ENCODE results near the gene PCNX1. TPM values are rescaled to one million over a fixed set of nuclear protein-coding genes. Genes with fewer than 3 reads are reported as not detected.
"Not testable (repeated sequence)": the region's sequence is repeated elsewhere in the genome, so short reads cannot be mapped to it uniquely, and the experiment has no call there.

The PCNX1 gene
- 5.6 TPM for polyA plus RNA-seq

DNA sequence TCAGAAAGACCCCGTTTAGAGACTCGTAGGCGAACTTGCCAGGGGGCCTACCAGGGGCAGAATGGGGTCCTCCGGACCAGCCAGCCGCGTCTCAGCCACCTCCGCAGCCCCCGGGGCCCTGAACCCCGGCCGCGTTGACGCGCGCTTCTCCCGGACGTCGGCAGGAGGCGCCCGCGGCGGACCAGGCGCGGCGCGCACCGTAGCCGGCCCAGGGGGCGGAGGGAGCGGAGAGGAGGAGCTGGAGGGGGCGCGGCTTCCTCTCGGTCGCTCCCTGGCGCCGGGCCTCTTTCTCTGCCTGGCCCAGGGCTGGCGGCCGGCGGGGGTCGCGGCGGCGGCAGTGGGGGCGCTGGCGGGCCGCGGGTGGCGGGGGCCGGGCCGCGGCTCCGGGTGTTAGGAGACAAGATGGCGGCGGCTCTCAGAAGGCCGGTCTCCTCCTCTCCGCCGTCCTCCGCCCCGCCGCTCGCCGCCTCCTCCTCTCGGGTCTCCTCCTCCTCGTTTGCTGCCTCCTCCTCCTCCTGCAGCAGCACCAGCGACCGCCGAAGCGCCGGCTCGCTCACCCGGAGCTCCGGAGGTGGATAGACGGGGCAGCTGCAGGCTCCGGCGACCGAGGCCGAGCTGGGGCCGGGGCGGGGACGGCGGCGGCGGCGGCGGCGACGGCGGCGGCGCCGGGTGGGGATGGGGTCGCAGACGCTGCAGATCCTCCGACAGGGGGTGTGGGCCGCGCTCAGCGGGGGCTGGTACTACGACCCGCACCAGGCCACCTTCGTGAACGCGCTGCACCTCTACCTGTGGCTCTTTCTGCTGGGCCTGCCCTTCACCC is at the start of gene PCNX1:
TSS of gene PCNX1 (plus strand) at position 284 of the 820 bp plus-strand sequence. CDS start at position 676, 392 bp downstream.
- Mint-ChIP-seq H3K9me3 (no peaks in the 10 kb centered on the region), H3K4me1 (peaks cover 30 to 33% (median 32%) of the 10 kb centered on the region in 3 donors), H3K27me3 (no peaks in the 10 kb centered on the region), H3K4me3 (peak within 1 kb of the TSS; percentile 86 to 92 (median 92)), H3K27ac (peak within 1 kb of the TSS; percentile 89 to 97 (median 94)), H3K36me3 (peaks cover 2% of the 10 kb centered on the region)

DNA sequence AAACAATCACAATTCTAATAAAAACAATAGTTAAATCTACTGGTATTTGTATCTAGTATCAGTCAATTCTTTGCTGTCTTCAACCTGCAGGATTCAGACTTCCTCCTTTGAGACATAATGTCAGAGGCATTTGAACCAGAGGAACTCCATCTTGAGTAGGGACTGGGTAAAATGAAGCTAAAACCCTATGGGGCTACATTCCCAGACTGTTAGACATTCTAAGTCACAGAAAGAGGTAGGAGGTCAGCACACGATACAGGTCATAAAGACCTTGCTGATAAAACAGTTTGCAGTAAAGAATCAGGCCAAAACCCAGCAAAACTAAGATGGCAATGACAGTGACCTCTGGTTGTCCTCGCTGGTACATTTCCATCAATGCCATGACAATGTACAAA is 49.8 kb upstream of the PCNX1 start:
- H3K27me3 Mint-ChIP-seq: no peaks in the 10 kb centered on the region
- peaks cover 2% of the 10 kb centered on the region for H3K36me3 Mint-ChIP-seq
- peaks cover 0 to 1% (median 0%) of the 10 kb centered on the region in 3 donors for H3K9me3 Mint-ChIP-seq
- H3K4me1 Mint-ChIP-seq: no peaks in the 10 kb centered on the region
- H3K27ac Mint-ChIP-seq: no peak overlapping the region
- H3K4me3 Mint-ChIP-seq: no peak overlapping the region

DNA sequence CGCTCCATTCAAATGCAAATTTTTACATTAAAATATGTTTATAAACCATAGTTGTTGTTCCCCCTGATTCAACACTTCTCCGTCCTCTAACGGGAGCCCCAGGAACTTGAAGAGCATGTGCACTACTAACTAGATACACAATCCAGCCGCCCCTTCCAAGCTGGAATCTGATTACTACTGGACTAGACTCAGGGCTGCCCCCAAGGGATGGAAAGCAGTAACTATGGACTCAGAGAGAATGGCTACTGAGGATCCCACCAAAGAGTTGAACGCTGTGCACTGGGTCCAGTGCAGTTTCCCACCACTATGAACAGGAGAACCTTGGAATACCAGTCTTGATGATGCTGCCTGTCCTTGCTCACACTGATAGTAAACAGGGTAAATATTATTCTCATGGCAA is 48.6 kb upstream of the PCNX1 start:
- no peaks in the 10 kb centered on the region for H3K27me3 Mint-ChIP-seq
- H3K27ac Mint-ChIP-seq: no peak overlapping the region
- H3K4me1 Mint-ChIP-seq: no peaks in the 10 kb centered on the region
- peaks cover 0 to 1% (median 0%) of the 10 kb centered on the region in 3 donors for H3K9me3 Mint-ChIP-seq
- no peak overlapping the region for H3K4me3 Mint-ChIP-seq
- H3K36me3 Mint-ChIP-seq: peaks cover 2% of the 10 kb centered on the region

DNA sequence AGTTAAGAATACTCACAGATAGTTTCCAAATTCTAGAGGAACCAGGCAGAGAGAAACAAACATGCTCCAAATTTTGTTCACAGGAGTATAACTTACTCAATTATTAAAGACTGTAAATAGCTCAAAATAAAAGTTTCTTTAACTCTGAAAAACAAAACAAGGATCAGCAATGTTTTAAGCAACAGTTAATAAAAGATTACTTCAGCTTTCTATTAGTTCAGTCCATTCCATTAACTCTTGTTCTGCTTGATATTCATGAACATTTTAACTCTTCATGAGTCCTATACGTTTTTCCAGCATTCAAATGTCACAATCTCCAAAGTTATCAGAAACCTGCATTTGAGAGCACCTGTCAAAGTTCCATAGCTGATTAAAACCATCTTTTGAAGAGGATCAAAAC is 40.3 kb upstream of the PCNX1 start:
- not testable (repeated sequence) for H3K4me1 Mint-ChIP-seq, H3K27me3 Mint-ChIP-seq, H3K27ac Mint-ChIP-seq, H3K4me3 Mint-ChIP-seq, H3K36me3 Mint-ChIP-seq
- peaks cover 5 to 14% (median 7%) of the 10 kb centered on the region in 3 donors for H3K9me3 Mint-ChIP-seq

DNA sequence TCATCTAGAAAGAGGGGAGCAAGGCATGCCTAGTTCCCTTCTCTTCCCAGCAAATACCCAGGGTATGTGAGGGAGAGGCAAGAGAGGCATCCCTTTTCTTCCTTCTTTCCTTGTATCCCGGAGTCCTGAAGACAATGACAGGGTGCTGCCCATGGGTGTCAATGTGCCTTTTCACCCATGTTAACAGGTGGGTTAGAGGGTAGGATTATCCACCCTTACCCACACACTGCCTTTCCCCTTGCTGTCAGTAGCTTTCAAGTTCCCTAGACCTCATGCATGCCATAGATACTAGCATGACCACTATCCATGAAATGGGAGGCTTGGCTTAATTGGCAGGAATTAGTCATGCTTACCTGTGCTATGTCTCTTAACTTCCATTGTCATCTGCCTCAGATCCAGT is 36.3 kb upstream of the PCNX1 start:
- H3K27me3 Mint-ChIP-seq: no peaks in the 10 kb centered on the region
- H3K27ac Mint-ChIP-seq: no peak overlapping the region
- peaks cover 0 to 8% (median 5%) of the 10 kb centered on the region in 3 donors for H3K4me1 Mint-ChIP-seq
- H3K9me3 Mint-ChIP-seq: peaks cover 5 to 14% (median 7%) of the 10 kb centered on the region in 3 donors
- no peak overlapping the region for H3K4me3 Mint-ChIP-seq
- H3K36me3 Mint-ChIP-seq: peaks cover 6% of the 10 kb centered on the region

DNA sequence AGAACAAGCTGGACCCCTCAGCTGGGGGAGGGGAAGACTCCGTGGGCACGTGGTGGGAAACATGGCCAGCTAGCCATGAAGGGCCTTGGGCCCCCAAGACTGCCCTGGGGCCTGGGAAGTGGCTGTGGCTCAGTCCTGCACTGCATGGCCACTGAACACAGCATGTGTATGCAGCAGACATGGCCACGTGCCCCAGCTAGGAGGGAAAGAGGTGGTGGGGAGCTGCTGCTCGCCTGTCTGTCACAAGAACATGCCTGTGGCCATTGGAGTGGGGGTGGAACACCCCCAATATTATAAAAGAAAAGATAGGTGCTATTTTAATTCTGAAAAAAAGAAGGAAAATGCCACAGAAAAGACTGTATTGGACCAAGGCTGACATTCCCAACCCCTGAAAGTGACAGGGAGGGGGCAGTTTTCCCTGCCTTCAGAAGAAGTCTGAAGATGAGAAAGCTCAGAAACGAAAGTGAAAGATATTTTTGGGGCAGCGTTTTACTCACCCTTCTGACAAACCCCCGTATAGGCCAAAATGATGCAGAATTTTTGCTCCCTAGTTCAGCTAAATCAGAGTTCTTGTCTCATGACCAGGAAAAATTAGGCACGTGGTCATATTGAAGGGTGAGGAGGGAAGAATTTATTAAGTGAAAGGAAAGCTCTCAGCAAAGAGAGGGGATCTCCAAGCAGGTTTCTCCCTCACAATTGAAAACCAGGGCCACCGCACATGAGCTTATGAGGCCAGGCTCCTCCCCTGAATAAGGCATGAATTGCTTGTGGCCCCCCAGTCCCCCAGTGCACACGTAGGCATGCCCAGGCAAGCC is 35.2 kb upstream of the PCNX1 start:
- Mint-ChIP-seq H3K36me3 (peaks cover 6% of the 10 kb centered on the region), H3K4me1 (peaks cover 0 to 8% (median 5%) of the 10 kb centered on the region in 3 donors)

DNA sequence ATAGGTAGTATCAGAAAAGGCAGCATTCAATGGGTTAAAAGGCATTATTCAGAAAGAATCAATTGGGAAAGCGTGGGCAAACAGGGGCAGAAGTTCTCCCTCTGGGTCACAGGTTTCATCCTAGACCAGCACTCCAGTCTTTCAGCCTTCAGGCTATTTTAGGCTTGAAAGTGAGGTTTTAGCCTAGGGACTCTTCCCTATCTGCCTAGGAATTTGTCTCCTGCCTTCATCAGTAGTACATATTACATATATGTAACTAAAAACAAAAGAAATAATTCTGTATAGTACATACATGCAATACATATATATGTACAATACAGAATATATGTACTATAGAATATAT is 34.6 kb upstream of the PCNX1 start:
- H3K36me3 Mint-ChIP-seq: peaks cover 6% of the 10 kb centered on the region
- peak overlapping the region in 3 of 4 donors; percentile 75 to 93 (median 92) for H3K4me3 Mint-ChIP-seq
- H3K9me3 Mint-ChIP-seq: peaks cover 5 to 14% (median 7%) of the 10 kb centered on the region in 3 donors
- H3K27me3 Mint-ChIP-seq: no peaks in the 10 kb centered on the region
- peak overlapping the region in 1 of 3 donors; percentile 95 for H3K27ac Mint-ChIP-seq
- H3K4me1 Mint-ChIP-seq: peaks cover 0 to 8% (median 5%) of the 10 kb centered on the region in 3 donors

More for the DNA sequence above, 35.2 kb upstream of the PCNX1 start:
- peaks cover 5 to 14% (median 7%) of the 10 kb centered on the region in 3 donors for H3K9me3 Mint-ChIP-seq
- peak overlapping the region; percentile 22 to 93 (median 84) for H3K4me3 Mint-ChIP-seq
- no peaks in the 10 kb centered on the region for H3K27me3 Mint-ChIP-seq
- peak overlapping the region in 2 of 3 donors; percentile 91 to 95 for H3K27ac Mint-ChIP-seq

DNA sequence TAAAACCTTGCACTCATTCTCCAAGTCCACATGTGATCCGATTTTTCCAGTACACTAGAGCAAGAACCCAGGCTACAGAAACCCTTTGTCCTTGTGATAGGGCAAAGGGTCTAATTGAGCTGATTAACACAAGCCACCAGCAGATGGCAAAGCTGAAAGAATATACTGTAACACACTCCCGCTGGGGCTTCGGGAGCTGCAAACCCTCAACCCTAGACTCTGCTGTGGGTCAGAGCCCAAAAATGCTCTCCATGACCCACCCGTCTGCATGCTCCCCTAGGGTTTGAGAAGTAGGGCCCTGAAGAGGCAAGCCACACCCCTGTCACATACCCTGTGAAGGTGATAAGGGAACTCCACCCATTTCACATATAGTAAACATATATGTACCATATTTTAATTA is 33.6 kb upstream of the PCNX1 start:
- no peak overlapping the region for H3K4me3 Mint-ChIP-seq
- no peak overlapping the region for H3K27ac Mint-ChIP-seq
- peaks cover 4% of the 10 kb centered on the region for H3K36me3 Mint-ChIP-seq

DNA sequence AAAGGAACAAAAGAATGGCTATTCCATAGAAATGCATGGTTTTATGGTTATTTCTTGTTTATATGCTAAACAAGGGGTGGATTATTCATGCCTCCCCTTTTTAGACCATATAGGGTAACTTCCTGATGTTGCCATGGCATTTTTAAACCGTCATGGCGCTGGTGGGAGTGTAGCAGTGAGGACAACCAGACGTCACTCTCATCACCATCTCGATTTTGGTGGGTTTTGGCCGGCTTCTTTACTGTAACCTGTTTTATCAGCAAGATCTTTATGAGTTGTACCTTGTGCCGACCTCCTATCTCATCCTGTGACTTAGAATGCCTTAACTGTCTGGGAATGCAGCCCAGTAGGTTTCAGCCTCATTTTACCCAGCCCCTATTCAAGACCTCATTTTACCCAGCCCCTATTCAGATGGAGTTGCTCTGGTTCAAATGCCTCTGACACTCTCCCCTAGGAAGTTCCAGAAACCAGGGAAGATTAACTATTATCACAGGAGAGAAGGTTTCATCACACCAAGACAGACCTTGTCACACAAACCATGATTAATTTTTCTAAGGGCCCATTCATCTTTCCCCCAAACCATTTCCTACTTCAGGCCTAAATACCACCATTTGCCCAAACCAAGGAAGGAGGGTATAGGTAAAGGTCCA is 31.3 kb upstream of the PCNX1 start:
- H3K4me3 Mint-ChIP-seq, H3K9me3 Mint-ChIP-seq, H3K27ac Mint-ChIP-seq, H3K4me1 Mint-ChIP-seq, H3K27me3 Mint-ChIP-seq, H3K36me3 Mint-ChIP-seq: not testable (repeated sequence)

More for the DNA sequence above, 33.6 kb upstream of the PCNX1 start:
- Mint-ChIP-seq H3K9me3 (peaks cover 2 to 14% (median 7%) of the 10 kb centered on the region in 3 donors), H3K27me3 (no peaks in the 10 kb centered on the region), H3K4me1 (peaks cover 0 to 8% (median 4%) of the 10 kb centered on the region in 3 donors)

DNA sequence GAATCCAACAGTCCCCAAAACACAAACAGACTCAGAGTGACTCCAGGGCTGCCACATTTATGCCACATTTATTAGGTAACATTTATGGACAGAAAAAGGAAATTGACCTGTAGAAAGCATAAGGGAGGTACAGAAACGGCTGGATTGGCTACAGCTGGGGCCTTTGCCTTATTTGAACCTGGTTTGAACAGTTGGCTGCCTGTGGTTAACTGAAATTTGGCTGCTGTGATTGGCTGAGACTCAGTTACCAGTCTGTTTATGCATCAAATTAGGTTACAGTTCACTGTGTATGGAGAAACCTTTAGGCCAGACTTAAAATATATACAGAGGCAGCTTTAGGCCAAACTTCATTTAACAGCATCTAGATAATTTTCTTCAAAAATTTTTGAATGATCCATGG is 27.8 kb upstream of the PCNX1 start:
- peaks cover 2% of the 10 kb centered on the region for H3K36me3 Mint-ChIP-seq
- no peak overlapping the region for H3K4me3 Mint-ChIP-seq
- no peak overlapping the region for H3K27ac Mint-ChIP-seq
- peaks cover 2% of the 10 kb centered on the region for H3K27me3 Mint-ChIP-seq
- H3K4me1 Mint-ChIP-seq: peaks cover 9 to 23% (median 18%) of the 10 kb centered on the region in 3 donors
- H3K9me3 Mint-ChIP-seq: no peaks in the 10 kb centered on the region

DNA sequence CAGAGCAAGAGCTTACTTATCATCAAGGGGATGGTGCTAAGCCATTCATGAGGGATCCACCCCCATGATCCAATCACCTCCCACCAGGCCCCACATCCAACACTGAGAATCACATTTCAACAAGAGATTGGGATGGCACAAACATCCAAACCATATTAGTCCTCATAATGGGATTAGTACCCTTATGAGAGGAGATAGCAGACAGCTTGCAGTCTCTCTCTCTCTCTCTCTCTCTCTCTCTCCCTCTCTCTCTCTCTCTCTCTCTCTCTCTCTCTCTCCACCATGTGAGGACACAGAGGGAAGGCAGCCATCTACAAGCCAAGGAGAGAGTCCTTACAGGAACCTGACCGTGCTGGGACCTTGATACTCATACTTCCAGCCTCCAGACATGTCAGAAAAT is 26.4 kb upstream of the PCNX1 start:
- not testable (repeated sequence) for H3K9me3 Mint-ChIP-seq, H3K4me3 Mint-ChIP-seq, H3K36me3 Mint-ChIP-seq, H3K27me3 Mint-ChIP-seq
- Mint-ChIP-seq H3K27ac (peak overlapping the region in 1 of 3 donors; percentile 37), H3K4me1 (peaks cover 11 to 29% (median 18%) of the 10 kb centered on the region in 3 donors)

DNA sequence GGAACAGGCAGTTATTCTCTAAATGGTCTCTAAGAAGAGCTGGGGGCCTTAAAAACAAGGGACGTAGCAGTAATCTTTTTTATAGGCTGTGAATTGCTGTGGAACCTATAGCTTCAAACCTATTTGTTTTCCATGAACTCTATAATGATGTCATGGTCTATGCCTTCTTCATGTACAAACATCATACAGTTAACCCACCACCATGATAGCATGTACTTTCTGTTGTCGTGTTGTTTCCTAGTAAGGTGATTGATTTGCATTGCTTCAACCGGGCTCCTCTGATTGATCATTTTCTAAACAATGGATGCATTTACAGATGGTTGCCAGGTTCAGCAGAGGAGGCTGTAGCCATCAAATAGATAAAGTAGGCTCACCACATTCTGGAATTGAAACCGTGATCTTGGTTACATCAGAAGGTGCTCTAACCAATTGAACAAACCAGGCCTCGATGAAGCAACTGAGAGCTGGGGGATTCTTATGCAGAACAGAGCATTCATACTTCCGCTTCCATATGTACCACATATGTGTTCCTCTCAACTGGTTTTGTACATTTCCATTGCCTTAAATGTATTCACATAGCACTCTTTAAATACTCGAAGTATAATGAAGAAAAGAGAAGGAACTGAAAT is 25.6 kb upstream of the PCNX1 start:
- Mint-ChIP-seq H3K4me1 (peaks cover 18 to 36% (median 25%) of the 10 kb centered on the region in 3 donors), H3K27ac (no peak overlapping the region), H3K9me3 (no peaks in the 10 kb centered on the region), H3K27me3 (peaks cover 2% of the 10 kb centered on the region), H3K4me3 (peak overlapping the region in 1 of 4 donors; percentile 4), H3K36me3 (peaks cover 2% of the 10 kb centered on the region)

DNA sequence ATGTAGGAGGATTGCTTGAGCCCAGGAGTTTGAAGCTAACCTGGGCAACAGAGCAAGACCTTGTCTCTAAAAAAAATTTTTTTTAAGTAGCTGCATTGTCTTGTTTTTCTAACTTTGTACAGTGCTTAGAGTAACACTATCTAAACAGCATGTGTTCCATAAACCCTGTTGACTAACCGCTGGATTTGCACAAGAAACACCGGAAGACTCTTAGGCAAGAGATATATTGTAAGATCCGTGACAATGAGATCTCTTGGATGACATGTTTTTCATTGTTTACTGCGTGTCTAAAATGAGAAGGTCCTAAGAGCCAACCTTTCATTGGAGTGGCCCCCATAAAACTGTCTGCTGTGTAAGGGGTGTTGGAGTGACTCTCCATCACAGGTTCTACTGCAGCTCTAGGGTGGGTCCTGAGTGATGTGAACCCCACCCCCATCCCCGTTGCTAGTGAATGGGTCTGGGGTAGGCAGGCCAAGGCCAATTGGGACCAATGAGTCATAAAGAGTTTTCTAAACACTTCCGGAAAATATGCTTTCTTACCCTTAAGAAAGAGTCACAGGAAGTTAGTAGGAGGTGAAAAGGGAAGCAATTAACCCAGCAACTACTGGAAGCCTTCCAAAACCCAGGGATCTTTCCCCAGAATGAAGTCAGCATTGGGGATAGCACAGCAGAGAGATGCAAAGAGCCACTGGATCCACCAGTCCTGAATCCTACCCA is 24.3 kb upstream of the PCNX1 start:
- Mint-ChIP-seq H3K4me1 (peaks cover 28 to 48% (median 37%) of the 10 kb centered on the region in 3 donors), H3K4me3 (no peak overlapping the region), H3K27me3 (peaks cover 2% of the 10 kb centered on the region), H3K27ac (peak overlapping the region in 1 of 3 donors; percentile 46), H3K9me3 (no peaks in the 10 kb centered on the region), H3K36me3 (peaks cover 2% of the 10 kb centered on the region)
